B cell (primary cell): ENCODE data around the gene LANCL1. TPM values are rescaled to one million over a fixed set of nuclear protein-coding genes. Genes with fewer than 3 reads are reported as not detected.

Experiments used
- ATAC-seq: fragments of 200-7000 bp; cut with Tn5 transposase; one replicate; pipeline ENCODE4 v1.10.0; 2021; ENCODE audit warnings: low read depth, mild to moderate bottlenecking, moderate number of reproducible peaks, moderate library complexity
- CTCF ChIA-PET: fragments of 350-600 bp; sonication (Branson Sonifier 250); formaldehyde crosslinking; loops from one replicate; lab custom pipeline; 2021; ENCODE audit warnings: antibody characterized with exemption, inconsistent platforms; lab: Charles Lee
- POLR2A ChIA-PET: fragments of 350-600 bp; sonication (Branson Sonifier 250); formaldehyde crosslinking; loops from one replicate; lab custom pipeline; 2021; ENCODE audit warnings: antibody characterized with exemption; lab: Charles Lee
- DNase-seq: peaks from one replicate; pipeline ENCODE4 v3.0.0; 2013
- H2AFZ ChIP-seq: 2 replicates; pipeline ENCODE4 v1.6.1; 2012; ENCODE audit warnings: mild to moderate bottlenecking, low read depth, low read length; ENCODE audit not compliant: insufficient read depth, poor library complexity, severe bottlenecking
- H3K27ac ChIP-seq, 2 donors: 1 replicate in 1 of 2; 2 replicates in 1 of 2; pipeline ENCODE4 v1.5.1; 2012 to 2013; ENCODE audit warnings: low read length in 2 of 2, mild to moderate bottlenecking in 2 of 2, moderate library complexity in 1 of 2
- H3K27me3 ChIP-seq, 4 experiments: fragments of 200-600 bp in 1 of 4; sonication (generic) in 1 of 4; replicated peaks in 1 of 4; 1 replicate in 2 of 4; 2 replicates in 2 of 4; pipeline versions ENCODE4 v1.6.1 to v1.7.0; 2013 to 2016; ENCODE audit warnings: low read length in 3 of 4, mild to moderate bottlenecking in 2 of 4, mixed read lengths in 1 of 4, moderate library complexity in 1 of 4; ENCODE audit not compliant: insufficient read depth in 4 of 4, control insufficient read depth in 3 of 4; ENCODE audit errors: control extremely low read depth in 1 of 4
- H3K36me3 ChIP-seq, 2 experiments: replicated peaks in 1 of 2; 1 replicate in 1 of 2; 2 replicates in 1 of 2; pipeline versions ENCODE4 v1.6.1 to v1.7.1; 2013; ENCODE audit warnings: low read length in 1 of 2; ENCODE audit not compliant: insufficient read depth in 2 of 2, control insufficient read depth in 1 of 2; ENCODE audit errors: control extremely low read depth in 1 of 2, extremely low read depth in 1 of 2
- H3K4me1 ChIP-seq, 2 donors: fragments of 200-600 bp in 1 of 2; sonication (generic) in 1 of 2; 1 replicate in 1 of 2; 2 replicates in 1 of 2; pipeline versions ENCODE4 v1.5.1 to v1.6.1; 2013 to 2017; ENCODE audit warnings: low read length in 2 of 2; ENCODE audit not compliant: control insufficient read depth in 2 of 2, insufficient read depth in 2 of 2
- H3K4me2 ChIP-seq: replicated peaks from 2 replicates; pipeline ENCODE3; 2012; ENCODE audit warnings: mild to moderate bottlenecking, low read depth, low read length; ENCODE audit not compliant: poor library complexity, severe bottlenecking
- H3K4me3 ChIP-seq, 5 experiments: fragments of 200-600 bp in 1 of 5; sonication (generic) in 1 of 5; 1 replicate in 3 of 5; 2 replicates in 2 of 5; pipeline versions ENCODE4 v1.5.1 to v1.7.0; 2011 to 2016; ENCODE audit warnings: low read length in 4 of 5, mild to moderate bottlenecking in 4 of 5, low read depth in 2 of 5, control low read depth in 1 of 5, moderate library complexity in 1 of 5; ENCODE audit not compliant: insufficient read depth in 1 of 5; ENCODE audit errors: control extremely low read depth in 1 of 5, extremely low read depth in 1 of 5
- H3K79me2 ChIP-seq: fragments of 200-600 bp; sonication (generic); one replicate; pipeline ENCODE4 v1.6.0; 2016; ENCODE audit warnings: low read length; ENCODE audit not compliant: control insufficient read depth, insufficient read depth
- H3K9ac ChIP-seq: fragments of 200-600 bp; sonication (generic); 2 replicates; pipeline ENCODE4 v1.6.1; 2017; ENCODE audit warnings: mild to moderate bottlenecking, low read length, moderate library complexity
- H3K9me3 ChIP-seq, 3 donors: one replicate each; pipeline versions ENCODE4 v1.6.1 to v1.7.1; 2013; ENCODE audit warnings: low read length in 2 of 3; ENCODE audit not compliant: control insufficient read depth in 2 of 3, insufficient read depth in 1 of 3; ENCODE audit errors: control extremely low read depth in 1 of 3
- H4K20me1 ChIP-seq: 2 replicates; pipeline ENCODE4 v1.6.0; 2012; ENCODE audit warnings: mild to moderate bottlenecking, low read length; ENCODE audit not compliant: insufficient read depth, control insufficient read depth, poor library complexity, severe bottlenecking
- H3K27ac Mint-ChIP-seq: one replicate; pipeline ENCODE4 v1.8.0; 2021; ENCODE audit warnings: mixed read lengths
- H3K27me3 Mint-ChIP-seq: one replicate; pipeline ENCODE4 v1.8.0; 2021; ENCODE audit warnings: mixed read lengths
- H3K4me1 Mint-ChIP-seq: one replicate; pipeline ENCODE4 v1.8.0; 2021; ENCODE audit warnings: mixed read lengths
- H3K4me3 Mint-ChIP-seq: one replicate; pipeline ENCODE4 v1.8.0; 2021; ENCODE audit warnings: mixed read lengths
- H3K9me3 Mint-ChIP-seq: one replicate; pipeline ENCODE4 v1.8.0; 2022; ENCODE audit warnings: mixed read lengths; ENCODE audit not compliant: insufficient read depth
- CTCF ChIP-seq: fragments of 200-600 bp; IDR thresholded peaks from one replicate; pipeline ENCODE4 v1.8.0; 2022; ENCODE audit warnings: antibody characterized with exemption, mild to moderate bottlenecking
- EZH2 ChIP-seq: IDR thresholded peaks from 2 replicates; pipeline ENCODE4 v1.6.1; 2012; ENCODE audit warnings: borderline replicate concordance, low read depth, mild to moderate bottlenecking, moderate library complexity, low read length; ENCODE audit not compliant: insufficient read depth, poor library complexity, severe bottlenecking
- WGBS: methylation state at CpG from one replicate; pipeline ENCODE4 v1.1.5; 2013; ENCODE audit warnings: missing lambda C conversion rate; ENCODE audit not compliant: insufficient coverage; 5-methylcytosine and 5-hydroxymethylcytosine counted together
- intact Hi-C: fragments of 100-400 bp; cut with micrococcal nuclease; formaldehyde crosslinking; loops from one replicate; pipeline ENCODE4 v1.10.0; 2022
- polyA plus RNA-seq: library from polyadenylated mRNA; depleted of rRNA; stranded (reverse); fragments of >200 nt; gene quantifications from 2 replicates; pipeline ENCODE4 v1.2.3, GENCODE V29; 2012
- total RNA-seq, 2 donors: library from RNA; stranded (reverse); fragments of 120-200 nt in 1 of 2; gene quantifications; 1 replicate in 1 of 2; 2 replicates in 1 of 2; pipeline versions ENCODE4 v1.2.3 to v1.2.4, GENCODE V29; 2013 to 2022

LANCL1 gene
- total and polyA plus RNA-seq, 2 donors (not counting 1 experiment from before 2014, with no cell fraction given), result 14.8 to 30.0 TPM

- WGBS, result no CpG with 5 or more reads among the region's 2 CpGs
- peak overlapping the region; percentile 64 for H3K27ac Mint-ChIP-seq
- H3K36me3 ChIP-seq, result peaks cover 6 to 19% of the 10 kb centered on the region in 2 experiments
Measured at GRCh38 chr2:210461401-210461800, 15.2 kb downstream of the LANCL1 start.

More at GRCh38 chr2:210461401-210461800, 15.2 kb downstream of the LANCL1 start:
- H3K4me3 ChIP-seq, result no peak overlapping the region
- H2AFZ ChIP-seq, result no peak overlapping the region
- H3K27ac ChIP-seq, result peak overlapping the region; percentile 62 to 82
- Mint-ChIP-seq H3K4me1 (peaks cover 58% of the 10 kb centered on the region), H3K27me3 (no peaks in the 10 kb centered on the region), H3K9me3 (no peaks in the 10 kb centered on the region), H3K4me3 (peak overlapping the region; percentile 66)
- peak overlapping the region; percentile 40 for H3K9ac ChIP-seq
- ChIA-PET CTCF (interaction anchor here (1.3 to 1.5 kb wide), 2 partner anchors 14 to 42 kb away, joined by 4 to 6 read pairs; no protein-coding TSS in a partner anchor), POLR2A (no interaction called here)
- H3K27me3 ChIP-seq, result no peaks in the 10 kb centered on the region
- H3K79me2 ChIP-seq, result no peaks in the 10 kb centered on the region
- ATAC-seq, result peak; percentile 89
- H4K20me1 ChIP-seq, result no peaks in the 10 kb centered on the region
- peak overlapping the region; percentile 55 for H3K4me2 ChIP-seq
- no peaks in the 10 kb centered on the region for H3K9me3 ChIP-seq
- intact Hi-C loops, result loop anchor here (2.0 to 5.0 kb wide), 2 partner anchors 13 to 289 kb away; partner anchors contain the start of gene KANSL1L
- peaks cover 41 to 50% of the 10 kb centered on the region in 2 donors for H3K4me1 ChIP-seq
- no peak for TF ChIP-seq EZH2
- no peak for TF ChIP-seq CTCF
- DNase-seq, result peak; percentile 56
